Loucy (cell line): ENCODE data around the gene FGD6.

ENCODE experiments used
- H2AFZ ChIP-seq: fragments of 200-600 bp; sonication (generic); 2 replicates; pipeline ENCODE4 v1.6.0; 2016; ENCODE audit warnings: antibody characterized with exemption, mild to moderate bottlenecking, low read length, moderate library complexity
- H3F3A ChIP-seq: fragments of 200-600 bp; 2 replicates; pipeline ENCODE4 v1.6.0; 2016; ENCODE audit warnings: antibody characterized with exemption, low read depth, mild to moderate bottlenecking
- H3K27me3 ChIP-seq: fragments of 200-600 bp; sonication (generic); 2 replicates; pipeline ENCODE4 v1.6.1; 2014; ENCODE audit warnings: low read length, mild to moderate bottlenecking; ENCODE audit not compliant: insufficient read depth, poor library complexity, severe bottlenecking
- H3K36me3 ChIP-seq: fragments of 200-600 bp; sonication (generic); 2 replicates; pipeline ENCODE4 v1.6.1; 2016; ENCODE audit warnings: low read length; ENCODE audit not compliant: insufficient read depth
- H3K4me1 ChIP-seq: fragments of 200-600 bp; sonication (generic); 2 replicates; pipeline ENCODE4 v1.5.1; 2014; ENCODE audit warnings: low read length, mild to moderate bottlenecking; ENCODE audit not compliant: insufficient read depth, poor library complexity, severe bottlenecking
- H3K4me2 ChIP-seq: fragments of 200-600 bp; sonication (generic); 2 replicates; pipeline ENCODE4 v1.6.0; 2014; ENCODE audit warnings: antibody characterized with exemption, low read length, low read depth, mild to moderate bottlenecking; ENCODE audit not compliant: poor library complexity, severe bottlenecking
- H3K4me3 ChIP-seq: fragments of 200-600 bp; sonication (generic); 2 replicates; pipeline ENCODE4 v1.5.1; 2014; ENCODE audit warnings: low read length, mild to moderate bottlenecking, mixed read lengths; ENCODE audit not compliant: poor library complexity, severe bottlenecking
- H3K79me2 ChIP-seq: fragments of 200-600 bp; sonication (generic); 2 replicates; pipeline ENCODE4 v1.6.1; 2014; ENCODE audit warnings: low read length; ENCODE audit not compliant: insufficient read depth
- H3K9ac ChIP-seq: fragments of 200-600 bp; sonication (generic); 2 replicates; pipeline ENCODE4 v1.6.0; 2014; ENCODE audit warnings: mild to moderate bottlenecking, low read depth, low read length, moderate library complexity; ENCODE audit not compliant: poor library complexity, severe bottlenecking
- H3K9me2 ChIP-seq: fragments of 200-600 bp; sonication (generic); replicated peaks from 2 replicates; pipeline ENCODE4 v1.6.1; 2016; ENCODE audit warnings: low read depth, low read length, mixed read lengths
- H3K9me3 ChIP-seq: fragments of 200-600 bp; sonication (generic); 2 replicates; pipeline ENCODE4 v1.6.1; 2014; ENCODE audit warnings: mild to moderate bottlenecking, antibody characterized with exemption, low read length, low read depth; ENCODE audit not compliant: insufficient read depth
- H4K20me1 ChIP-seq: fragments of 200-600 bp; sonication (generic); 2 replicates; pipeline ENCODE4 v1.6.0; 2014; ENCODE audit warnings: antibody characterized with exemption, low read length, mild to moderate bottlenecking; ENCODE audit not compliant: insufficient read depth, poor library complexity, severe bottlenecking
- EZH2phosphoT487 ChIP-seq: fragments of 200-600 bp; IDR thresholded peaks from 2 replicates; pipeline ENCODE4 v1.6.1; 2018; ENCODE audit warnings: antibody characterized with exemption, mild to moderate bottlenecking, moderate library complexity, borderline replicate concordance
- TF ChIP-seq, protein P1 (sequence below): fragments of 200-600 bp; sonication (generic); conservative IDR thresholded peaks from 2 replicates; pipeline ENCODE4 v1.5.1; 2014; ENCODE audit warnings: mild to moderate bottlenecking, antibody characterized with exemption, low read length

FGD6 gene

DNA sequence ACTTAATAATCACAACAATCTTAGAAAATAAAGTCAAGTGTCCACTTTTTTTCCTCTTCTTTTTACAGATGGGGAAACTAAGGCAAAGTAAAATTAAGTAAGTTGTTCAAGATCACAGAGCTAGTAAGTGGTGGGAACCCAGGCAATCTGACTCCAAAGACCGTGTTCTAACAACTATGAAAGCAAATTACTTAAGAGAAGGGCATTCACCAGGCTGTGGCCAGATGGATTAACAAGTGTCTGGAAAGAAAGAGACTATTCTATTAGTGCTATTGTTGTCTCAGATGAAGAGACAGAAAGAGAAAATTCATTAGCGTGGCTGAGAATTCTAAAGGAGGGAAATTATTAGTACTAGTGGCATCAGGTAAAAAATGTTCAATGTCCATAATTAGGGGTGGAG, 48.5 kb downstream of the FGD6 start:
- no peak for TF ChIP-seq EZH2phosphoT487
- TF ChIP-seq, protein P1, sequence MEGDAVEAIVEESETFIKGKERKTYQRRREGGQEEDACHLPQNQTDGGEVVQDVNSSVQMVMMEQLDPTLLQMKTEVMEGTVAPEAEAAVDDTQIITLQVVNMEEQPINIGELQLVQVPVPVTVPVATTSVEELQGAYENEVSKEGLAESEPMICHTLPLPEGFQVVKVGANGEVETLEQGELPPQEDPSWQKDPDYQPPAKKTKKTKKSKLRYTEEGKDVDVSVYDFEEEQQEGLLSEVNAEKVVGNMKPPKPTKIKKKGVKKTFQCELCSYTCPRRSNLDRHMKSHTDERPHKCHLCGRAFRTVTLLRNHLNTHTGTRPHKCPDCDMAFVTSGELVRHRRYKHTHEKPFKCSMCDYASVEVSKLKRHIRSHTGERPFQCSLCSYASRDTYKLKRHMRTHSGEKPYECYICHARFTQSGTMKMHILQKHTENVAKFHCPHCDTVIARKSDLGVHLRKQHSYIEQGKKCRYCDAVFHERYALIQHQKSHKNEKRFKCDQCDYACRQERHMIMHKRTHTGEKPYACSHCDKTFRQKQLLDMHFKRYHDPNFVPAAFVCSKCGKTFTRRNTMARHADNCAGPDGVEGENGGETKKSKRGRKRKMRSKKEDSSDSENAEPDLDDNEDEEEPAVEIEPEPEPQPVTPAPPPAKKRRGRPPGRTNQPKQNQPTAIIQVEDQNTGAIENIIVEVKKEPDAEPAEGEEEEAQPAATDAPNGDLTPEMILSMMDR = no peak
- H3K4me1 ChIP-seq = no peaks in the 10 kb centered on the region

DNA sequence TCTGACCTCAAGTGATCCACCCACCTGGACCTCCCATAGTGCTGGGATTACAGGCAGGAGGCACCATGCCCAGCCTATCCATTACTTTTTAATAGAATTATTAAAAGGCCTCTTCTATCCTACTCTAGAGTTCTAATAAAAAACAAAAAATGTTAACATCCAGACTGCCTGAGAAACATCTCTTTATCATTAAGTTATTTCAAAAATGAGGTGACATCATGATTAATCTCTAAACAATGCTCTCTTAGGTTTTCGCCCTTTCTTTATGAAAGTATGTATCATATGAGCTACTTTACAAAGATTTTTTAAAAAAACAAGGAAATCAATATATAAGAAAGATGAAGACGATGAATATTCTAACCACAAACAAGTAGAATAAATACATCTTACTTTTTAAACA, 52.6 kb downstream of the FGD6 start:
- no peaks in the 10 kb centered on the region for H3K36me3 ChIP-seq
- no peaks in the 10 kb centered on the region for H4K20me1 ChIP-seq
- H3K9me3 ChIP-seq = no peaks in the 10 kb centered on the region
- no peak overlapping the region for H2AFZ ChIP-seq
- no peaks in the 10 kb centered on the region for H3K9me2 ChIP-seq
- H3K4me2 ChIP-seq = no peak overlapping the region
- H3K9ac ChIP-seq = no peak overlapping the region
- no peaks in the 10 kb centered on the region for H3K27me3 ChIP-seq
- TF ChIP-seq EZH2phosphoT487 = no peak
- TF ChIP-seq, protein P1 = no peak
- no peaks in the 10 kb centered on the region for H3K4me1 ChIP-seq
- no peaks in the 10 kb centered on the region for H3F3A ChIP-seq
- H3K79me2 ChIP-seq = no peaks in the 10 kb centered on the region
- no peak overlapping the region for H3K4me3 ChIP-seq

More for the DNA sequence above, 48.5 kb downstream of the FGD6 start:
- Histone ChIP-seq H3F3A (0 out of 2 replicates have a peak, but pooled peaks cover 3% of the 10 kb centered on the region), H4K20me1 (no peaks in the 10 kb centered on the region), H3K9me3 (no peaks in the 10 kb centered on the region), H3K36me3 (no peaks in the 10 kb centered on the region), H3K9ac (no peak overlapping the region), H2AFZ (no peak overlapping the region), H3K4me3 (no peak overlapping the region), H3K27me3 (no peaks in the 10 kb centered on the region), H3K79me2 (no peaks in the 10 kb centered on the region), H3K9me2 (no peaks in the 10 kb centered on the region), H3K4me2 (no peak overlapping the region)

DNA sequence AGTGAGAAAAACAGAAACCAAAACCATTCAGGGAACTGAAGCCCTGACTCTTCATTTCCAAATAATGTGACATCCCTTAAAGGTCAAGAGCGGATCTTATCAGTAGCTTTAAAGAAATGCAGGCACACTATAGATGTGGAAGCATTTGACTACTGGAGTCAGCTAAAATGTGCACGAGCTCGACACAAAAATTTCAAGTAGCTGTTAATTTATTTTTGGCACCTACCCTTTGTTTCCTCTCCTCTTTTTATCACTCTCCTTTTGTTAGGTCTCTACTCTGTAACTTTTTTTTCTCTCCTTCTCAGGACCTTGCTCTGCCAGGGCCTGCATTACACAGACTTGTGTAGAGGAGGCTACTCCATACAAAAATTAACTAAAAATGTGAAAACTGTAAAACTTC, 58.3 kb downstream of the FGD6 start:
- Histone ChIP-seq H3K4me3 (no peak overlapping the region), H3K9me2 (no peaks in the 10 kb centered on the region), H4K20me1 (no peaks in the 10 kb centered on the region), H2AFZ (no peak overlapping the region), H3K4me1 (no peaks in the 10 kb centered on the region), H3K36me3 (no peaks in the 10 kb centered on the region), H3K79me2 (no peaks in the 10 kb centered on the region), H3F3A (no peaks in the 10 kb centered on the region), H3K9me3 (no peaks in the 10 kb centered on the region), H3K4me2 (no peak overlapping the region), H3K27me3 (no peaks in the 10 kb centered on the region), H3K9ac (no peak overlapping the region)
- no peak for TF ChIP-seq EZH2phosphoT487
- TF ChIP-seq, protein P1 = no peak
